Measurements from ENCODE around the gene PTCRA.
A peak's percentile ranks its signal among the peaks of the same experiment; 100 is the strongest.
"Not testable (repeated sequence)": the region's sequence is repeated elsewhere in the genome, so short reads cannot be mapped to it uniquely, and the experiment has no call there.

PTCRA gene

GRCh38 chr6:42907336-42907735, 8.5 kb upstream of the PTCRA start:
- DNase-seq = no peak

GRCh38 chr6:42909835-42910234, 6.0 kb upstream of the PTCRA start:
- DNase-seq = no peak

- DNase-seq = no peak
Observed at GRCh38 chr6:42911171-42912021, 4.5 kb upstream of the PTCRA start.

- DNase-seq = no peak
Observed at GRCh38 chr6:42914546-42914945, 1.3 kb upstream of the PTCRA start.

- no peak for DNase-seq
Observed at GRCh38 chr6:42916288-42916687, 435 bp downstream of the PTCRA start.

- DNase-seq = no peak
Observed at GRCh38 chr6:42921801-42922200, 5.9 kb downstream of the PTCRA start.

- DNase-seq = no peak
Observed at GRCh38 chr6:42923666-42924065, 7.8 kb downstream of the PTCRA start.

- DNase-seq = no peak
Observed at GRCh38 chr6:42925248-42925857, 9.5 kb downstream of the PTCRA start.

- DNase-seq = peak; percentile 94
Observed at GRCh38 chr6:42928986-42929820, 13.3 kb downstream of the PTCRA start, which contains the start of gene CNPY3. CNPY3 (plus strand) TSS chr6:42929480; CDS start chr6:42929571, 91 bp downstream.

- DNase-seq = peak; percentile 58
Observed at GRCh38 chr6:42929821-42930360, 14.0 kb downstream of the PTCRA start.

- no peak for DNase-seq
Observed at GRCh38 chr6:42932412-42932811, 16.6 kb downstream of the PTCRA start.

GRCh38 chr6:42933205-42933604, 17.4 kb downstream of the PTCRA start:
- no peak for DNase-seq

GRCh38 chr6:42935322-42935721, 19.5 kb downstream of the PTCRA start:
- DNase-seq = no peak

GRCh38 chr6:42936398-42936797, 20.5 kb downstream of the PTCRA start:
- DNase-seq = no peak

- no peak for DNase-seq
Observed at GRCh38 chr6:42937548-42938427, 21.9 kb downstream of the PTCRA start.

GRCh38 chr6:42938428-42938796, 22.6 kb downstream of the PTCRA start:
- DNase-seq = no peak

GRCh38 chr6:42938987-42939809, 23.3 kb downstream of the PTCRA start:
- no peak for DNase-seq

- DNase-seq = no peak
Observed at GRCh38 chr6:42939810-42940167, 23.9 kb downstream of the PTCRA start.

- DNase-seq = no peak
Observed at GRCh38 chr6:42940493-42941045, 24.7 kb downstream of the PTCRA start.

- DNase-seq = not testable (repeated sequence)
Observed at GRCh38 chr6:42941356-42941755, 25.5 kb downstream of the PTCRA start.

GRCh38 chr6:42942444-42942843, 26.6 kb downstream of the PTCRA start:
- no peak for DNase-seq

Measured in activated naive CD4-positive, alpha-beta T cell treated with anti-CD3 and anti-CD28 coated beads, Interleukin-2, amount 50 U/mL, for 16 hours (primary cell).